Measurements from ENCODE around the gene SH3RF1. TPM values are rescaled to one million over a fixed set of nuclear protein-coding genes. Genes with fewer than 3 reads are reported as not detected.
"Not testable (repeated sequence)": the region's sequence is repeated elsewhere in the genome, so short reads cannot be mapped to it uniquely, and the experiment has no call there.

The SH3RF1 gene
- 3.9 and 4.4 TPM in 2 replicates for total RNA-seq (2014; rRNA removed; shearing (Covaris generic))
- polyA plus RNA-seq (2014; cell fraction: nucleus; rRNA removed) = 1.8 and 1.9 TPM in 2 replicates

DNA sequence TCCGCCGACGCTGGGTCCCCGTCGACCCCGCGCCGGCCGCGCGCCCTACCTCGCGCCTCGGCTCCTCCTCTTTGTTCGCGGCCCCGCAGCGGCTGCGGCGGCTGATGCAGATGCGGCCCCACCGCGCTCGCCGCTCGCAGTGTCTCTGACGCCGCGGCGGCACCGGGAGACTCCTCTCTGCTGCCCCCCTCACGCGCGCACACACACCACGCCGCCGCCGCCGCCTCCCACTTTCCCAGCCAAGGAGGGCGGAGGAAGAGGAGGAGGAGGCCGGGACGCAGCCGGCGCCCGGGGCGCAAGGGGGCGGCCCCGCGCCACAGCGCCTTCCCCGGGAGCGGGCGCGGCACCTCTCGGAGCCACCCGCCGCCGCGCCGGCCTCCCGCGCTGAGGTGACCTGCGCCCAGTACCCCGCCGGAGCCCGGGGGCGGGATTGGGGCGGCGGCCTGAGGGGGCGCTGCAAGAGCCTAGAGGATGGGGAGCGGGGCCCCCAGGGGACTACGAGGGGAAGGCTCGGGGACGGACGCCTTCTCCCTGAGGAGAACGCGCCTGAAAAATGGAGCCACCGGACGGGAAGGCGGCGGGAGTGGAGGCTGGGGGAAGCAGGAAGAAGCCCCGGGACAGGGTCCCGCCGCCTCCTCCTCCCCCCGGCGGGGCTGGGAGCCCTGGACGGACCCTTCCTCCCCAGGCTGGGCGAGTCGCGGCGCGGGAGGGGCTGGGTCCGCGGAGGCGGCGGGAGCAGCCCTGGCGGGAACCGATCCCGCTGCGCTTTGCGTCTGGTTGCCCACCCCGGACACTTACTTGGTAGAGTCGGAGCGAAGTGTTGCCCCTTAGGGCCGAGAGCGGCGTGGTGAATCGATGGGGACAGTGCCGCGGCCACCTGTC lies at the start of gene SH3RF1:
SH3RF1 (minus strand) TSS at position 147 of the 882 bp plus-strand sequence. CDS start 1,744 bp downstream, outside the sequence.
- peak; percentile 71 for DNase-seq (ENCODE audit: extremely low read depth, low read depth)

GRCh38 chr4:169315530-169316343 lies 45.0 kb upstream of the SH3RF1 start:
- no peak for DNase-seq (ENCODE audit: extremely low read depth, low read depth)

DNA sequence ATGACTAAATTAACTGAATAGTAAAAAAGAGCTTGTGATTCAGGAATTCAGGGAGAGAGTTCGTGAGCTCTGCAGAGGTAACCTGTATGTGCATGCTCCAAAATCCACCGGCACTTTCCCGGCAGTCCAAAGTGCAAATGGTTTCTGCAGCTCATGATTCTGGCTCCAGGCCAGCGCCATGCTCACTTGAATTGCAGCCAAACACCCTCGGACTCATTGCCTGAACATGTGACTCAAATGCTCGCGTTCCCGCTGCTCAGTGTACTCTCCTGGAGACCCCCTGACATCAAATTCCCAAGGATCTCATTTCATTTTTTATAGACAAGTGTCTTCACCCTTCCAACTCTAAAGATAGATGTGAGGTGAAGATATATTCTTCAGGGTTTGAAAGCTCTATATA lies 44.1 kb upstream of the SH3RF1 start:
- DNase-seq (ENCODE audit: extremely low read depth, low read depth) = peak; percentile 8

GRCh38 chr4:169313732-169314131 lies 43.0 kb upstream of the SH3RF1 start:
- no peak for DNase-seq (ENCODE audit: extremely low read depth, low read depth)

DNA sequence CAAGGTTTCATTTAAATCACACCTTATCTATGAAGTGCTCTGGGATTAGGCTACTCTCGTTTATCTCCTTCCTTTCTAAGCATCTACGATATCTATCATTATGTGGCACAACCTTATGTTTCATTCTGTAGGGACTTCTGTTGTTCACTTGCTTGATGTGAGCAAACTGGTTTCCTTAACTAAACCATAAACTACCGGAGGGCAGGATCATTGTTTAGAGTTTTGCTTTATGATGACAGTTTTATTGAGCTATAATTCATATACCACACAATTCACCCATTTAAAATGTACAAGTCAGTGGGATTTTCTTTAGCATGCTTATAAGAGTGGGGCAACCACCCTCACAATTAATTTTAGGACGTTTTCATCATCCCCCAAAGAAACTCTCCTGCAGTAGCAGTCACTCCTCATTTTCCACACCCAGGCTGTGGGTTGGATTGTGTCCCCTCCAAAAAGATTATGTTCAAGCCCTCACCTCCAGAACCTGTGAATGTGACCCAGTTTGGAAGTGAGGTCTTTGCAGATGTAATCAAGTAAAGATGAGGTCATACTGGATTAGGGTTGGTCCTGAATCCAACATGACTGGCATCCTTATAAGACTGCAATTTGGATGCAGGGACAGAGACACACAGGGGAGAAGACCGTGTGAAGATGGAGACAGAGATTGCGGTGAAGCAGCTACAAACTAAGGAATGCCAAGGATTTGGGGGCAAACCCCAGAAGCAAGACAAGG lies 42.1 kb upstream of the SH3RF1 start:
- DNase-seq (ENCODE audit: extremely low read depth, low read depth) = no peak

DNA sequence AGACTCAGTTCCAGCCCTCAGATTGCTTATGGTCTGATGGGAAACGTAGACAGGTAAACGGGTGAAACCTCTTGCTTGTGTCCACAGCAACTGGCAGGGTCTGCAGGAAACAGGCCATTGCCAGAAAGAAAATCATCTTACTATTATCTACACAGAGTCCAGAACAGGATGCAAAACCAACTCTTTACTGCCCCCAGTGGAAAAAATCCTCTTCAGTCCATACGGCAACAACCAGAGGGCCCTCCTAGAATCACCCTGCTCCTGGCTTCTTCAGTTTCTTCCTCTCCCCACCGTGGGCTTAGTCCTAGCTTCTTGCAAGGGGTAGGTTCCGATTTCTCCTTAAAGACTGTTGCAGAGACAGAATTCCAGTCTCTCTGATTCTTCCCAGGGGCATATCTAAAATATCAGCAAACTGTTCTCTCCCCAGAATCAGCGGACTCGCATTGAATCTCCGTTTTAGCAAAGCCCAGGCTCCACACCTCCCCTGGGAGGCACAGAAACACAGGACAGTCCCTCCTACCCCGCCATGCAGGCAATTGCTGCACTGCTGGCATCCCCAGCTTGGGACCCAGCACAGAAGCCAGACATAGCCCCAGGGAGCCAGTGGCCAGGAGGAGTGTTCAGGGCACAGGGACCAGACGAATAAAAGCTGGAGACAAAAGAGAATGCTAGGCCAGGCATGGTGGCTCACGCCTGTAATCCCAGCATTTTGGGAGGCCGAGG lies 41.0 kb upstream of the SH3RF1 start:
- peak; percentile 40 for DNase-seq (ENCODE audit: extremely low read depth, low read depth)

GRCh38 chr4:169309326-169309967 lies 38.7 kb upstream of the SH3RF1 start:
- no peak for DNase-seq (ENCODE audit: extremely low read depth, low read depth)

- no peak for DNase-seq (ENCODE audit: extremely low read depth, low read depth)
Measured at GRCh38 chr4:169307576-169307975, 36.8 kb upstream of the SH3RF1 start.

DNA sequence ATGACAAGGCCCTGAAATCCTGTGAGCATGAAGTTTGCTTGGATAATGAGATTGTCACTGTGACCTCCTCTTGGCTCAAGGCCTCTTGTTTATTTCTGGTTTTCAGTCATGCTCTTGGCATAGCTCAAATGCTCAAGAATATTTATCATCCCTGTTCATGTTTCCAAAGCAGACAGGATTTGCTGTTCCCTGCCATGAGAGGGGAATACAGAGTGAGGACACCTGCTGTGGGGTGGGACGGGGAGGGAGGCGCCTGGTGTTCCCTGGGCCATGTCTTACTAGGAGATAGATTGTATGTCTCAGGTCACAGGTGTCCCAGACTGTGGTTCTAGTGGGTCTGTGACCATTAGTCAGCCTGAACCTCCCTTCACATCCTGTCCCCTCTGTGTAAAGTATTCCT lies 34.9 kb upstream of the SH3RF1 start:
- DNase-seq (ENCODE audit: extremely low read depth, low read depth) = no peak

DNA sequence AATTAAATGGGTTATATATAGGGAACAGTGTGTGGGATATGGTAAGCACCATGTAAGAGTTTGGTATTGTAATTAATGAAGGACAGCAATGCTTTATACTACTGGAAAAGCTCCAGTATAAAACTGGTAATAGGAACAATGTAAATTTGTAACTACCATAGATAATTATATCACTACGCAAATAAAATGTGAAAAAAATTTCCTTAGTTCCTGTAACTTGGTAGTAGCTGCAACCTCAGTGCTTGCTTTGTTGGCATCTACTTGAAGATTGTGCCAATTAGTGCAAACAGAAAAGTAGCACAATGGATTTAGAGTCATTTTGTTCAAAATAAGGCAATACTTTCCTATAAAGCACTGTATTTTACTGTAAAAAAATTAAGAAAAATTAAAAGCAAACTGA lies 34.4 kb upstream of the SH3RF1 start:
- no peak for DNase-seq (ENCODE audit: extremely low read depth, low read depth)

GRCh38 chr4:169295822-169296221 lies 25.1 kb upstream of the SH3RF1 start:
- DNase-seq (ENCODE audit: extremely low read depth, low read depth) = no peak

- no peak for DNase-seq (ENCODE audit: extremely low read depth, low read depth)
Measured at GRCh38 chr4:169293343-169294176, 22.8 kb upstream of the SH3RF1 start.

- not testable (repeated sequence) for DNase-seq (ENCODE audit: extremely low read depth, low read depth)
Measured at GRCh38 chr4:169287983-169288382, 17.2 kb upstream of the SH3RF1 start.

DNA sequence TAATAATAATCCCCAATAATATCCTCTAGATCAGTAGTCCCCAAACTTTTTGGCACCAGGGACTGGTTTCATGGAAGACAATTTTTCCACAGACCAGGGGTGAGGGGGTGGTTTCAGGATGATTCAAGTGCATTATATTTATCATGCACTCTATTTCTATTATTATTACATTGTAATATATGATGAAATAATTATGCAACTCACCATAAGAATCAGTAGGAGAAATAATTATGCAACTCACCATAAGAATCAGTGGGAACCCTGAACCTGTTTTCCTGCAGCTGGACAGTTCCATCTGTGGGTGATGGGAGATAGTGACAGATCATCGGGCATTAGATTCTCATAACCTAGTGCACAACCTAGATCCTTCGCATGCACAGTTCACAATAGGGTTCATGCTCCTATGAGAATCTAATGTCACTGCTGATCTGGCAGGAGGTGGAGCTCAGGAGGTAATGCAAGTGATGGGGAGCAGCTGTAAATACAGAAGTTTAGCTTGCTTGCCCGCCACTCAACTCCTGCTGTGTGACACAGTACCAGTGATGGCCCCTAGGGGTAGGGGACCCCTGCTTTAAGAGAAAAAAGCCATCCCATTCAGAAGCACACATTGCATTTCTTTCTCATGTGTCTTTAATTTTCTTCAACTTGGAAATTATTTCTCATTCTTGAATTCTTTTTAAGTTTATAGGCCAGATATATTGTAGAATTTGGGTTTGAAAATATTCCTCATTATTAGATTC lies 16.0 kb upstream of the SH3RF1 start:
- no peak for DNase-seq (ENCODE audit: extremely low read depth, low read depth)

GRCh38 chr4:169283114-169283509 lies 12.4 kb upstream of the SH3RF1 start:
- no peak for DNase-seq (ENCODE audit: extremely low read depth, low read depth)

- no peak for DNase-seq (ENCODE audit: extremely low read depth, low read depth)
Measured at GRCh38 chr4:169282429-169283113, 11.8 kb upstream of the SH3RF1 start.

GRCh38 chr4:169279108-169279507 lies 8.4 kb upstream of the SH3RF1 start:
- DNase-seq (ENCODE audit: extremely low read depth, low read depth) = no peak
